ENCODE results near the gene PRKAG2.

The PRKAG2 gene

GRCh38 chr7:151710121-151710640 is 166.7 kb downstream of the PRKAG2 start:
- H3K14ac ChIP-seq (ENCODE audit: low read length), result no peak overlapping the region
- no peak overlapping the region for H3K27ac ChIP-seq (replicated peaks; ENCODE audit: low read length)
- WGBS, 2 donors (ENCODE audit: extremely low coverage in 2 of 2, insufficient read length in 2 of 2, insufficient replicate concordance in 1 of 2), result no CpG with 5 or more reads among the region's 18 CpGs
- H3K27me3 ChIP-seq (ENCODE audit: control insufficient read depth in 3 of 3, insufficient read depth in 3 of 3, low read depth in 1 of 3, low read length in 3 of 3), result no peaks in the 10 kb centered on the region
- peaks cover 0 to 10% of the 10 kb centered on the region in 2 donors for H3K9me3 ChIP-seq (replicated peaks in 1 of 2; ENCODE audit: control insufficient read depth in 2 of 2, insufficient read depth in 1 of 2, low read depth in 1 of 2, low read length in 2 of 2)
- no peak overlapping the region for H4K8ac ChIP-seq (ENCODE audit: low read depth, low read length)
- peaks cover 0 to 2% of the 10 kb centered on the region in 2 donors for H3K36me3 ChIP-seq (replicated peaks in 1 of 2; ENCODE audit: control insufficient read depth in 2 of 2, insufficient read depth in 2 of 2, low read length in 2 of 2)
- H3K4ac ChIP-seq (ENCODE audit: low read length), result no peak overlapping the region
- H2AK5ac ChIP-seq (ENCODE audit: low read depth, low read length), result peak overlapping the region; percentile 40
- no peak overlapping the region for H3K4me2 ChIP-seq (ENCODE audit: insufficient read depth, low read length, poor library complexity, severe bottlenecking)
- peak overlapping the region; percentile 57 for H3K18ac ChIP-seq (ENCODE audit: low read length)
- no peak overlapping the region for H2AFZ ChIP-seq (ENCODE audit: low read length)
- no peak overlapping the region for H4K91ac ChIP-seq (ENCODE audit: low read depth, low read length, poor library complexity)
- no peak overlapping the region for H3K9ac ChIP-seq (ENCODE audit: low read depth, low read length, poor library complexity)
- H2BK120ac ChIP-seq (ENCODE audit: low read depth, low read length), result no peak overlapping the region
- no peak overlapping the region for H2BK5ac ChIP-seq (ENCODE audit: low read length)
- no peaks in the 10 kb centered on the region for H3K79me1 ChIP-seq (ENCODE audit: low read depth, low read length)
- no peak overlapping the region for H2BK15ac ChIP-seq (ENCODE audit: low read length)
- no peak overlapping the region for H2BK12ac ChIP-seq (ENCODE audit: low read length)
- no peak overlapping the region for H3K4me3 ChIP-seq (ENCODE audit: low read length in 2 of 2)
- DNase-seq (ENCODE audit: low spot score), result no peak
- H3K4me1 ChIP-seq (ENCODE audit: control insufficient read depth in 2 of 2, insufficient read depth in 1 of 2, low read depth in 1 of 2, low read length in 2 of 2), result peaks cover 1 to 3% of the 10 kb centered on the region in 2 donors
- peak overlapping the region; percentile 40 for H3K23ac ChIP-seq (ENCODE audit: low read depth, low read length, poor library complexity)

GRCh38 chr7:151709141-151710038 is 167.5 kb downstream of the PRKAG2 start:
- no CpG with 5 or more reads among the region's 14 CpGs for WGBS, 2 donors (ENCODE audit: extremely low coverage in 2 of 2, insufficient read length in 2 of 2, insufficient replicate concordance in 1 of 2)
- H3K27ac ChIP-seq (replicated peaks; ENCODE audit: low read length), result no peak overlapping the region
- no peak overlapping the region for H3K18ac ChIP-seq (ENCODE audit: low read length)
- no peak overlapping the region for H4K8ac ChIP-seq (ENCODE audit: low read depth, low read length)
- H2BK15ac ChIP-seq (ENCODE audit: low read length), result no peak overlapping the region
- H3K36me3 ChIP-seq (replicated peaks in 1 of 2; ENCODE audit: control insufficient read depth in 2 of 2, insufficient read depth in 2 of 2, low read length in 2 of 2), result peaks cover 0 to 2% of the 10 kb centered on the region in 2 donors
- no peak for DNase-seq (ENCODE audit: low spot score)
- no peak overlapping the region for H3K9ac ChIP-seq (ENCODE audit: low read depth, low read length, poor library complexity)
- H3K79me1 ChIP-seq (ENCODE audit: low read depth, low read length), result no peaks in the 10 kb centered on the region
- no peak overlapping the region for H3K4me3 ChIP-seq (ENCODE audit: low read length in 2 of 2)
- H3K9me3 ChIP-seq (replicated peaks in 1 of 2; ENCODE audit: control insufficient read depth in 2 of 2, insufficient read depth in 1 of 2, low read depth in 1 of 2, low read length in 2 of 2), result peaks cover 0 to 10% of the 10 kb centered on the region in 2 donors
- H2BK12ac ChIP-seq (ENCODE audit: low read length), result no peak overlapping the region
- H3K4ac ChIP-seq (ENCODE audit: low read length), result no peak overlapping the region
- no peak overlapping the region for H2AK5ac ChIP-seq (ENCODE audit: low read depth, low read length)
- no peak overlapping the region for H3K23ac ChIP-seq (ENCODE audit: low read depth, low read length, poor library complexity)
- H3K4me1 ChIP-seq (ENCODE audit: control insufficient read depth in 2 of 2, insufficient read depth in 1 of 2, low read depth in 1 of 2, low read length in 2 of 2), result peaks cover 1 to 4% of the 10 kb centered on the region in 2 donors
- H3K4me2 ChIP-seq (ENCODE audit: insufficient read depth, low read length, poor library complexity, severe bottlenecking), result no peak overlapping the region
- H3K27me3 ChIP-seq (ENCODE audit: control insufficient read depth in 3 of 3, insufficient read depth in 3 of 3, low read depth in 1 of 3, low read length in 3 of 3), result no peaks in the 10 kb centered on the region
- H2AFZ ChIP-seq (ENCODE audit: low read length), result no peak overlapping the region
- H4K91ac ChIP-seq (ENCODE audit: low read depth, low read length, poor library complexity), result no peak overlapping the region
- H2BK120ac ChIP-seq (ENCODE audit: low read depth, low read length), result no peak overlapping the region
- no peak overlapping the region for H2BK5ac ChIP-seq (ENCODE audit: low read length)
- no peak overlapping the region for H3K14ac ChIP-seq (ENCODE audit: low read length)

GRCh38 chr7:151708610-151709009 is 168.3 kb downstream of the PRKAG2 start:
- Histone ChIP-seq H2AFZ (ENCODE audit: low read length) (no peak overlapping the region), H3K4me2 (ENCODE audit: insufficient read depth, low read length, poor library complexity, severe bottlenecking) (no peak overlapping the region), H2AK5ac (ENCODE audit: low read depth, low read length) (no peak overlapping the region), H3K79me1 (ENCODE audit: low read depth, low read length) (no peaks in the 10 kb centered on the region), H3K23ac (ENCODE audit: low read depth, low read length, poor library complexity) (no peak overlapping the region), H3K9ac (ENCODE audit: low read depth, low read length, poor library complexity) (no peak overlapping the region), H4K8ac (ENCODE audit: low read depth, low read length) (no peak overlapping the region), H3K9me3 (replicated peaks in 1 of 2; ENCODE audit: control insufficient read depth in 2 of 2, insufficient read depth in 1 of 2, low read depth in 1 of 2, low read length in 2 of 2) (peaks cover 0 to 10% of the 10 kb centered on the region in 2 donors), H3K18ac (ENCODE audit: low read length) (no peak overlapping the region), H2BK120ac (ENCODE audit: low read depth, low read length) (no peak overlapping the region), H3K4ac (ENCODE audit: low read length) (peak overlapping the region; percentile 57), H3K14ac (ENCODE audit: low read length) (no peak overlapping the region), H3K4me1 (ENCODE audit: control insufficient read depth in 2 of 2, insufficient read depth in 1 of 2, low read depth in 1 of 2, low read length in 2 of 2) (peaks cover 1 to 4% of the 10 kb centered on the region in 2 donors), H4K91ac (ENCODE audit: low read depth, low read length, poor library complexity) (no peak overlapping the region), H2BK12ac (ENCODE audit: low read length) (no peak overlapping the region), H3K36me3 (replicated peaks in 1 of 2; ENCODE audit: control insufficient read depth in 2 of 2, insufficient read depth in 2 of 2, low read length in 2 of 2) (peaks cover 0 to 2% of the 10 kb centered on the region in 2 donors), H3K4me3 (ENCODE audit: low read length in 2 of 2) (no peak overlapping the region), H3K27ac (replicated peaks; ENCODE audit: low read length) (no peak overlapping the region), H3K27me3 (ENCODE audit: control insufficient read depth in 3 of 3, insufficient read depth in 3 of 3, low read depth in 1 of 3, low read length in 3 of 3) (no peaks in the 10 kb centered on the region), H2BK5ac (ENCODE audit: low read length) (no peak overlapping the region), H2BK15ac (ENCODE audit: low read length) (no peak overlapping the region)
- no CpG with 5 or more reads among the region's 8 CpGs for WGBS, 2 donors (ENCODE audit: extremely low coverage in 2 of 2, insufficient read length in 2 of 2, insufficient replicate concordance in 1 of 2)
- DNase-seq (ENCODE audit: low spot score), result no peak

DNA sequence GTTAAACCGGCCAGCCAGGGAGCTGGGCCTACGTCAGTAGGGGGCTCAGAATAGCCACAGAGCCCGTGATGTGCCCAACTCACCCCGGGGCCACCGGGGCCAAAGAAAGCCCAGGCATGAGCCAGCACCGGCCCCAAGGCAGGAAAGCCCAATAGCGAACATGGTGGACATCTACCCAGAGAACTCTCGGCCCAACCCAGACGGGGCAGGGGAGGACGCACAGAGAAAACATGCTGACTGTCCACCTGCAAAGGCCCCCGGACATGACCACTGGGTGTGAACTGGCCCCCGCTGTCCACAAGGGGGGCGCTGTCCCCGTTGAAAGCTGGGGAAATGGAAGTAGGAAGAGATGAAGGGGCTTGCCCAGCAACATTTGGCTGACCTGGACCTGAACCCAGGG is 169.2 kb downstream of the PRKAG2 start:
- H3K14ac ChIP-seq (ENCODE audit: low read length), result no peak overlapping the region
- H3K9ac ChIP-seq (ENCODE audit: low read depth, low read length, poor library complexity), result no peak overlapping the region
- no peak overlapping the region for H2AFZ ChIP-seq (ENCODE audit: low read length)
- H3K4me2 ChIP-seq (ENCODE audit: insufficient read depth, low read length, poor library complexity, severe bottlenecking), result no peak overlapping the region
- H3K4me3 ChIP-seq (ENCODE audit: low read length in 2 of 2), result no peak overlapping the region
- no peak overlapping the region for H3K23ac ChIP-seq (ENCODE audit: low read depth, low read length, poor library complexity)
- no peak overlapping the region for H4K8ac ChIP-seq (ENCODE audit: low read depth, low read length)
- peaks cover 0 to 2% of the 10 kb centered on the region in 2 donors for H3K36me3 ChIP-seq (replicated peaks in 1 of 2; ENCODE audit: control insufficient read depth in 2 of 2, insufficient read depth in 2 of 2, low read length in 2 of 2)
- no peak overlapping the region for H3K27ac ChIP-seq (replicated peaks; ENCODE audit: low read length)
- H2BK12ac ChIP-seq (ENCODE audit: low read length), result no peak overlapping the region
- H3K79me1 ChIP-seq (ENCODE audit: low read depth, low read length), result no peaks in the 10 kb centered on the region
- no peaks in the 10 kb centered on the region for H3K27me3 ChIP-seq (ENCODE audit: control insufficient read depth in 3 of 3, insufficient read depth in 3 of 3, low read depth in 1 of 3, low read length in 3 of 3)
- peak overlapping the region; percentile 64 for H2AK5ac ChIP-seq (ENCODE audit: low read depth, low read length)
- no peak for DNase-seq (ENCODE audit: low spot score)
- H2BK5ac ChIP-seq (ENCODE audit: low read length), result no peak overlapping the region
- H2BK120ac ChIP-seq (ENCODE audit: low read depth, low read length), result no peak overlapping the region
- H4K91ac ChIP-seq (ENCODE audit: low read depth, low read length, poor library complexity), result no peak overlapping the region
- H3K9me3 ChIP-seq (replicated peaks in 1 of 2; ENCODE audit: control insufficient read depth in 2 of 2, insufficient read depth in 1 of 2, low read depth in 1 of 2, low read length in 2 of 2), result peaks cover 0 to 10% of the 10 kb centered on the region in 2 donors
- no peak overlapping the region for H3K18ac ChIP-seq (ENCODE audit: low read length)
- no peak overlapping the region for H3K4ac ChIP-seq (ENCODE audit: low read length)
- no CpG with 5 or more reads among the region's 14 CpGs for WGBS, 2 donors (ENCODE audit: extremely low coverage in 2 of 2, insufficient read length in 2 of 2, insufficient replicate concordance in 1 of 2)
- no peak overlapping the region for H2BK15ac ChIP-seq (ENCODE audit: low read length)
- H3K4me1 ChIP-seq (ENCODE audit: control insufficient read depth in 2 of 2, insufficient read depth in 1 of 2, low read depth in 1 of 2, low read length in 2 of 2), result peaks cover 1 to 4% of the 10 kb centered on the region in 2 donors
